ENCODE results near the gene GNL3.
A peak's percentile ranks its signal among the peaks of the same experiment; 100 is the strongest.
"Not testable (repeated sequence)": the region's sequence is repeated elsewhere in the genome, so short reads cannot be mapped to it uniquely, and the experiment has no call there.

GNL3 gene

DNA sequence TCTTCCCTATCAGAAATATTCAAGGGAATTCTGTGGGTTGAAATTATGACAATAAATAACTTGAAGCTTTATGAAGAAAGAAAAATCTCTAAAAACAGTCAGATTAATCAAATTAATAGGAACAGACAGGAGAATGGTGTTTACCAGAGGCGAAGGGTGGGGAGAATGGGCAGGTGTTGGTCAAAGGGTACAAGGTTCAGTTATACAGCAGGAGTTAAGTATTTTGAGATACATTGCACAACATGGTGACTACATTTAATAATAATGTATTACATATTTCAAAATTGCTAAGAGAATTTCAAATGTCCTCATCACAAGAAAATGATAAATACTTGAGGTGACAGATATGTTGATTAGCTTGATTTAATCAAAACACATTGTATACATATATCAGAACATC, 38.7 kb downstream of the GNL3 start:
- H3K4me3 Mint-ChIP-seq = no peak overlapping the region
- peaks cover 31% of the 10 kb centered on the region for H3K4me1 Mint-ChIP-seq
- H3K9me3 Mint-ChIP-seq = no peaks in the 10 kb centered on the region
- no peak overlapping the region for H3K27ac Mint-ChIP-seq
- H3K36me3 Mint-ChIP-seq = peaks cover 12% of the 10 kb centered on the region
- H3K27me3 Mint-ChIP-seq = no peaks in the 10 kb centered on the region

- not testable (repeated sequence) for H3K4me3 Mint-ChIP-seq, H3K9me3 Mint-ChIP-seq, H3K27me3 Mint-ChIP-seq, H3K27ac Mint-ChIP-seq
- H3K36me3 Mint-ChIP-seq = peaks cover 39% of the 10 kb centered on the region
- H3K4me1 Mint-ChIP-seq = peaks cover 14% of the 10 kb centered on the region
Observed at GRCh38 chr3:52728753-52729152, 42.9 kb downstream of the GNL3 start.

- H3K9me3 Mint-ChIP-seq = no peaks in the 10 kb centered on the region
- peak overlapping the region; percentile 11 for H3K4me3 Mint-ChIP-seq
- no peaks in the 10 kb centered on the region for H3K27me3 Mint-ChIP-seq
- H3K4me1 Mint-ChIP-seq = peaks cover 14% of the 10 kb centered on the region
- H3K36me3 Mint-ChIP-seq = peaks cover 47% of the 10 kb centered on the region
- peak overlapping the region; percentile 41 for H3K27ac Mint-ChIP-seq
Observed at GRCh38 chr3:52730681-52731080, 44.8 kb downstream of the GNL3 start.

GRCh38 chr3:52731590-52731989, 45.8 kb downstream of the GNL3 start:
- no peaks in the 10 kb centered on the region for H3K9me3 Mint-ChIP-seq
- H3K4me3 Mint-ChIP-seq = no peak overlapping the region
- peaks cover 14% of the 10 kb centered on the region for H3K4me1 Mint-ChIP-seq
- peaks cover 49% of the 10 kb centered on the region for H3K36me3 Mint-ChIP-seq
- H3K27ac Mint-ChIP-seq = no peak overlapping the region
- no peaks in the 10 kb centered on the region for H3K27me3 Mint-ChIP-seq

DNA sequence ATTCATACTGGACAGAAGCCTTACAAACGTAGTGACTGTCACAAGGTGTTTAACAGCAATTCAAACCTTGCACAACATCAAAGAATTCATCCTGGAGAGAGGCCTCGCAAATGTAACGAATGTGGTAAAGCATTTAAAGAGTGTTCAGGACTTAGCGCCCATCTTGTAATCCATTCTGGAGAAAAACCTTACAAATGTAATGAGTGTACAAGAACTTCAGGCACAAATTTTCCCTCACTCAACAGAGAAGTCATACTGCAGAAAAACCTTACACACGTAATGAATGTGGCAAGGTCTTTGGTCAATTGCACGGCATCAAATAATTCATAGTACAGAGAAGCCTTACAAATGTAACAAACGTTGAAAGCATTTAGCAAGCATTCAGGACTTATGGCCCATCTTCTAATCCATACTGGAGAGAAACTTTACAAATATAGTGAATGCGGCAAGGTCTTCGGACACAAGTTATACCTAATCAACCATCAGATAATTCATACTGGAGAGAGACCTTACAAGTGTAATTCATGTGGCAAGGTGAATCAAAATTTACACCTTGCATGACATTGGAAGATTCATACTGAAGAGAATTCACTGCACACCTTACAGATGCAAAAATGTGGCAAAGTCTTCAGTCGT, 47.5 kb downstream of the GNL3 start:
- Mint-ChIP-seq H3K36me3 (peaks cover 49% of the 10 kb centered on the region), H3K27ac (no peak overlapping the region), H3K4me1 (peaks cover 14% of the 10 kb centered on the region)

DNA sequence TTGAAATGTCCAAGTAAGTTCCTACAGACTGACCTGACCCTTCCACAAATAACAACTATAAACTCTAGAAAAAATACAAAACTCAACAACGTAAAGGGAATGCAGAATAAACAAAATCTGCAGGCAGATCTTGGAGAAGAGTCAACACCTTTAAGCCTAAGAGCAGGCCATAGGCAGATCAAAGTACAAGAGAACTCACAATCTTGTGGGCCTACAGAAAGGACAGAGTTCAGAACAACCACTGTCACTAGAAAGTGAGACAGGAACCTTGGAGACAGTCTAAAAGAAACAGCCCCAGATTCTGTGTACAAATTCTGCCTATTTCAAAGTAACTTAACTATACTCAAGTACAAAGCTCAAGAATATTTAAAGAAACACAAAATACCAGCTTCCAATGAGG, 53.9 kb downstream of the GNL3 start:
- H3K27me3 Mint-ChIP-seq = no peaks in the 10 kb centered on the region
- H3K9me3 Mint-ChIP-seq = no peaks in the 10 kb centered on the region
- H3K36me3 Mint-ChIP-seq = peaks cover 15% of the 10 kb centered on the region
- H3K4me1 Mint-ChIP-seq = no peaks in the 10 kb centered on the region
- H3K4me3 Mint-ChIP-seq = no peak overlapping the region
- H3K27ac Mint-ChIP-seq = no peak overlapping the region

More for the DNA sequence above, 47.5 kb downstream of the GNL3 start:
- no peaks in the 10 kb centered on the region for H3K27me3 Mint-ChIP-seq
- no peak overlapping the region for H3K4me3 Mint-ChIP-seq
- no peaks in the 10 kb centered on the region for H3K9me3 Mint-ChIP-seq

DNA sequence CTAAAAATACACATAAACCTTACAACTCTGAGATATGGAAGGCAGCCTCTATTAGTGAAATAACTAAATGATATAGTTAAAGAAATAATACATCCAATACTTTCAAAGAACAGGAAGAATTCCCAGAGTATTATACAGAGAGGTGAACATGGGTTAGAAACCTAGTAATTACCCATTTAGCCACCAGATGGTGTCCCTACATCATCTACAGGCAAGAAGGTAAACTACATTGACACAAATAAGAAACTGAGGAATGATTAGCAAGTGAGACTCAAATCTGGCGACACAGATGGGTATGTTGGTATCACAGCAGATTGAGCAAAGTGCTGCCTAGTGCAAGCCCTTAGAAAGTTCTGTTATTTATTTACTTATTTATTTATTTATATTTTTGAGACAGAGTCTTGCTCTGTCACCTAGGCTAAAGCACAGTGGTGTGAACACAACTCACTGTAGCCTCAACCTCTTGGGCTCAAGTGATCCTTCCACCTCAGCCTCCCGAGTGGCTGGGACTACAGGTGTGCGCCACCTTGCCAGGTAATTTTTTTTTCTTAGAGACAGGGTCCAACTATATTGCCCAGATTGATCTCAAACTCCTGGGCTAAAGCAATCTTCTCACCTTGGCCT, 56.7 kb downstream of the GNL3 start:
- no peak overlapping the region for H3K4me3 Mint-ChIP-seq
- peaks cover 5% of the 10 kb centered on the region for H3K36me3 Mint-ChIP-seq
- no peaks in the 10 kb centered on the region for H3K9me3 Mint-ChIP-seq
- no peaks in the 10 kb centered on the region for H3K4me1 Mint-ChIP-seq
- H3K27ac Mint-ChIP-seq = no peak overlapping the region
- H3K27me3 Mint-ChIP-seq = no peaks in the 10 kb centered on the region

- Mint-ChIP-seq H3K4me1 (no peaks in the 10 kb centered on the region), H3K27ac (no peak overlapping the region), H3K4me3 (no peak overlapping the region), H3K36me3 (peaks cover 4% of the 10 kb centered on the region), H3K27me3 (no peaks in the 10 kb centered on the region), H3K9me3 (no peaks in the 10 kb centered on the region)
Observed at GRCh38 chr3:52743152-52743551, 57.3 kb downstream of the GNL3 start.

- H3K9me3 Mint-ChIP-seq = no peaks in the 10 kb centered on the region
- no peaks in the 10 kb centered on the region for H3K27me3 Mint-ChIP-seq
- no peak overlapping the region for H3K4me3 Mint-ChIP-seq
- H3K4me1 Mint-ChIP-seq = no peaks in the 10 kb centered on the region
- no peak overlapping the region for H3K27ac Mint-ChIP-seq
- peaks cover 9% of the 10 kb centered on the region for H3K36me3 Mint-ChIP-seq
Observed at GRCh38 chr3:52743721-52744120, 57.9 kb downstream of the GNL3 start.
